Uterus (tissue), 4 donors: ENCODE data around the gene C16orf95. TPM values are rescaled to one million over a fixed set of nuclear protein-coding genes. Genes with fewer than 3 reads are reported as not detected.
A peak's percentile ranks its signal among the peaks of the same experiment; 100 is the strongest.

ENCODE experiments used
- DNase-seq, 2 donors: peaks; one replicate each; pipeline ENCODE4 v3.0.0-alpha.2; 2019 to 2020
- H3K27ac ChIP-seq, 2 donors: fragments of 200-600 bp; sonication (generic); 1 replicate in 1 of 2; 2 replicates in 1 of 2; pipeline ENCODE4 v1.5.1; 2016 to 2018
- H3K27me3 ChIP-seq, 2 donors: fragments of 200-600 bp; sonication (generic); one replicate each; pipeline ENCODE4 v1.5.1; 2018 to 2019; ENCODE audit warnings: control low read depth in 1 of 2
- H3K36me3 ChIP-seq, 2 donors: fragments of 200-600 bp; sonication (generic); one replicate each; pipeline ENCODE4 v1.5.1; 2019; ENCODE audit warnings: control low read depth in 1 of 2
- H3K4me1 ChIP-seq, 2 donors: fragments of 200-600 bp; sonication (generic); one replicate each; pipeline ENCODE4 v1.5.1; 2018 to 2019; ENCODE audit warnings: control low read depth in 1 of 2
- H3K4me3 ChIP-seq, 2 donors: fragments of 200-600 bp; sonication (generic); 1 replicate in 1 of 2; 2 replicates in 1 of 2; pipeline ENCODE4 v1.5.1; 2018 to 2019; ENCODE audit warnings: mild to moderate bottlenecking in 1 of 2
- H3K9me3 ChIP-seq, 2 donors: fragments of 200-600 bp; sonication (generic); one replicate each; pipeline ENCODE4 v1.5.1; 2019; ENCODE audit warnings: control low read depth in 1 of 2
- POLR2A ChIP-seq, 2 donors: fragments of 450-650 bp; IDR thresholded peaks; one replicate each; pipeline ENCODE4 v1.6.1; 2016; ENCODE audit warnings: antibody characterized with exemption in 2 of 2, mild to moderate bottlenecking in 1 of 2, moderate library complexity in 1 of 2
- intact Hi-C: fragments of 100-400 bp; cut with DNase I; formaldehyde crosslinking; loops from one replicate; pipeline ENCODE4 v1.15.1; 2023; ENCODE audit warnings: low total_unique reads
- total RNA-seq, 4 donors: library from RNA; depleted of rRNA in 3 of 4; stranded (reverse); fragments of >200 nt in 3 of 4; gene quantifications; one replicate each; pipeline versions ENCODE4 v1.1.0 to v1.2.4, GENCODE V29; 2014 to 2023
- TF ChIP-seq, protein P1 (sequence below), 4 experiments: fragments of 200-600 bp in 2 of 4; fragments of 450-650 bp in 2 of 4; sonication (generic) in 2 of 4; IDR thresholded peaks; one replicate each; pipeline ENCODE4 v1.5.1; 2016 to 2019; ENCODE audit warnings: antibody characterized with exemption in 4 of 4, mild to moderate bottlenecking in 2 of 4, moderate library complexity in 1 of 4
- donor health status: DM: yes; HTN: yes; CAD: no.

Gene C16orf95
- total RNA-seq, 4 donors from 2014 or later, result 3.2 to 4.2 TPM; not detected in 2

DNA sequence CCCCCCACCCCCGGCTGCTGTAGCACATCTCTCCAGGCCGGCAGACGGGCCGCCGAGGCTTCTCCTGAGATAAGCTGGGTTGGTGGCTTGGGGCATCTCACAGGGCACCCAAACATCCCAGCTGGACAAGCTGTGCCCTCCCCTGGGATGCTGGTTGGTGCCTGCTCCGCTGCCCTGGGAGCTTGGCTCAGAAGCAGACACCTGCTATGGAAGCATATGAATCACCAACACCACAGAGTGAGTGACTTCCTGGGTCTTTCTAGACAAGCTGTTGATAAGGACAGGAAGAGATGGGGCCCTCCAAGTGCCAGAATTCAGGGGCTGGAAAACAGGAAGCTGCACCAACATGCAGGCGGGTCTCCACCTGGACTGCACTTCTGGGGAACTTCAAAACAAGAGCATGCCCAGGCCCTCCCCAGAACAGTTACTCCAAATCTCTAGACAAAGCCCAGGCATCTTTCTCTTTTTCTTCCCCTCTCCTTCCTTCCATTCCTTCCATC lies 13.7 kb downstream of the C16orf95 start:
- no peak overlapping the region for H3K4me3 ChIP-seq
- H3K27ac ChIP-seq, result no peak overlapping the region
- H3K9me3 ChIP-seq, result no peaks in the 10 kb centered on the region
- no peaks in the 10 kb centered on the region for H3K4me1 ChIP-seq
- DNase-seq, result no peak
- H3K36me3 ChIP-seq, result no peaks in the 10 kb centered on the region
- intact Hi-C loops, result no loop called here
- TF ChIP-seq, protein P1, sequence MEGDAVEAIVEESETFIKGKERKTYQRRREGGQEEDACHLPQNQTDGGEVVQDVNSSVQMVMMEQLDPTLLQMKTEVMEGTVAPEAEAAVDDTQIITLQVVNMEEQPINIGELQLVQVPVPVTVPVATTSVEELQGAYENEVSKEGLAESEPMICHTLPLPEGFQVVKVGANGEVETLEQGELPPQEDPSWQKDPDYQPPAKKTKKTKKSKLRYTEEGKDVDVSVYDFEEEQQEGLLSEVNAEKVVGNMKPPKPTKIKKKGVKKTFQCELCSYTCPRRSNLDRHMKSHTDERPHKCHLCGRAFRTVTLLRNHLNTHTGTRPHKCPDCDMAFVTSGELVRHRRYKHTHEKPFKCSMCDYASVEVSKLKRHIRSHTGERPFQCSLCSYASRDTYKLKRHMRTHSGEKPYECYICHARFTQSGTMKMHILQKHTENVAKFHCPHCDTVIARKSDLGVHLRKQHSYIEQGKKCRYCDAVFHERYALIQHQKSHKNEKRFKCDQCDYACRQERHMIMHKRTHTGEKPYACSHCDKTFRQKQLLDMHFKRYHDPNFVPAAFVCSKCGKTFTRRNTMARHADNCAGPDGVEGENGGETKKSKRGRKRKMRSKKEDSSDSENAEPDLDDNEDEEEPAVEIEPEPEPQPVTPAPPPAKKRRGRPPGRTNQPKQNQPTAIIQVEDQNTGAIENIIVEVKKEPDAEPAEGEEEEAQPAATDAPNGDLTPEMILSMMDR (IDR thresholded peaks at IDR 0.05), result no peak
- TF ChIP-seq POLR2A (IDR thresholded peaks at IDR 0.05), result no peak
- no peaks in the 10 kb centered on the region for H3K27me3 ChIP-seq

GRCh38 chr16:87298857-87299465 lies 18.2 kb downstream of the C16orf95 start:
- Histone ChIP-seq H3K9me3 (no peaks in the 10 kb centered on the region), H3K27ac (no peak overlapping the region), H3K27me3 (no peaks in the 10 kb centered on the region), H3K4me3 (no peak overlapping the region), H3K4me1 (no peaks in the 10 kb centered on the region), H3K36me3 (no peaks in the 10 kb centered on the region)
- no peak for TF ChIP-seq POLR2A (IDR thresholded peaks at IDR 0.05)
- TF ChIP-seq, protein P1 (IDR thresholded peaks at IDR 0.05), result no peak
- no peak for DNase-seq
- intact Hi-C loops, result no loop called here

DNA sequence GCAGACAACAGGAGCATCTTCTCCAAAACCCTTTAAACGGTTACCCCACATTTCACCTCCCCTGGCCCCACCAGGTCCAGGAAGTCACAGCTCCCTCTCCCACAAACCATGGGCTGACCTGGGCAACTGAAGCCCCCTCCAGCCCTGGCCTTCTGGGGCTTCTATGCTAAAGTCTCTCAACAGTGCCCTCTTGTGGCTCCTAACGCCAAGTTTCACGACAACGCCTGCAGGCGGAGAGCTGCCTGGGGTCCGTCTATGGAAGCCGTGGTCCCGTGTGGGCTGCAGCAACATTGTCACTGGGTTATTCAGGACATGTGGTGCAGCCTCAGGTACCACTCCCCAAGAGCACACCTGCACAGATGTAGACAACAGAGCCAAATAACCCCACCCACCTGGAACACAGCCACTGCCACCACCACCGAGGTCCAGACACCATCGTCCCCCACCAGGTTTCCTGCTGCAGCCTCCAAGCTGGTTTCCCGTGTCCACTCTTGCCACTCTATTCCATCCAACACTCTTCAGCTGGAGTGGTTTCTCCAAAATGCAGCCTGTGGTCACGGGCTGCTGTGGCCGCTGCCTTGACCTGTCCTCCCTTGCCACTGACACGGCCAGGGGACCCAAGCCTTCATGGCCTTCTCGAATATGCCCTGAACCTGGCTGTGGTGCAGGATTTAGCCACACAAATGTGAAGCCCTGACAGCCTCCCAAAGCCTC lies 19.1 kb downstream of the C16orf95 start:
- Histone ChIP-seq H3K9me3 (no peaks in the 10 kb centered on the region), H3K36me3 (no peaks in the 10 kb centered on the region), H3K27ac (no peak overlapping the region), H3K4me1 (no peaks in the 10 kb centered on the region), H3K4me3 (no peak overlapping the region), H3K27me3 (no peaks in the 10 kb centered on the region)
- intact Hi-C loops, result no loop called here
- TF ChIP-seq POLR2A (IDR thresholded peaks at IDR 0.05), result no peak
- TF ChIP-seq, protein P1 (IDR thresholded peaks at IDR 0.05), result peak; percentile 12 to 40 (median 28)
- no peak for DNase-seq

DNA sequence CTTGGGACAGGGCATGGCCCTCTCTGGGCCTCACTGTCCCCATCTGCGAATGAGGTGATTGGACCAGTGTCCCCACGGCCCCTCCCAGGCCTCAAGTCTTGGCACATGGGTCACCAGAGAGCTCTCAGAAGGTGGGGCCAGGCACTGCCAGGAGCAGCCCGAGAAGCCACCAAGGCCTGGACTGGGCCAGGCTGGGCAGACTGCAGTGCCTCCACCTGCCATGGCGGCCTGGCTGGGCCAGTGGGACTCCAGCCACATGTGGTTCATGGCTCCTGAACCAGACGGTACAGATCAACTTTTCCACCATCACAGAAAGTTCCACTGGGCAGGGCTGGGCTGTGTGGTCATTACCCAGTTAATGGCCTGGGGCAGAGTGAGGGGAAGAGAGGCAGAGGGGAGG lies 19.8 kb downstream of the C16orf95 start:
- H3K36me3 ChIP-seq, result no peaks in the 10 kb centered on the region
- H3K27ac ChIP-seq, result no peak overlapping the region
- no peak overlapping the region for H3K4me3 ChIP-seq
- no peaks in the 10 kb centered on the region for H3K4me1 ChIP-seq
- intact Hi-C loops, result no loop called here
- TF ChIP-seq, protein P1 (IDR thresholded peaks at IDR 0.05), result no peak
- no peak for TF ChIP-seq POLR2A (IDR thresholded peaks at IDR 0.05)
- no peaks in the 10 kb centered on the region for H3K27me3 ChIP-seq
- DNase-seq, result no peak
- H3K9me3 ChIP-seq, result no peaks in the 10 kb centered on the region
